ENCODE results near the gene LENEP. TPM values are rescaled to one million over a fixed set of nuclear protein-coding genes. Genes with fewer than 3 reads are reported as not detected.
A peak's percentile ranks its signal among the peaks of the same experiment; 100 is the strongest.

The LENEP gene
- total and polyA plus RNA-seq, 2 of the 8 experiments (the other 6 are each of a cell fraction or from before 2014, with no cell fraction given): 1.3 TPM; not detected in 1

- H3K79me1 ChIP-seq (ENCODE audit: low read depth, low read length): peaks cover 7% of the 10 kb centered on the region; the same call in 1 of the 2 replicates
- TF ChIP-seq RXRA (IDR thresholded peaks at IDR 0.05; ENCODE audit: insufficient read depth, low read depth, low read length) (no peak), POLR2AphosphoS5 (IDR thresholded peaks at IDR 0.05; ENCODE audit: low read depth, low read length) (no peak), CTBP2 (IDR thresholded peaks at IDR 0.05; ENCODE audit: borderline replicate concordance, insufficient read depth, insufficient read length, low read length) (no peak), MAX (IDR thresholded peaks at IDR 0.05) (no peak), ASH2L (IDR thresholded peaks at IDR 0.05; ENCODE audit: low read length) (no peak), SP2 (IDR thresholded peaks at IDR 0.05; ENCODE audit: low read length) (no peak), HDAC6 (IDR thresholded peaks at IDR 0.05; ENCODE audit: low read depth, low read length) (no peak), EP300 (IDR thresholded peaks at IDR 0.05; ENCODE audit: borderline replicate concordance in 1 of 2, low read depth in 2 of 2, low read length in 2 of 2) (no peak), MAFK (IDR thresholded peaks at IDR 0.05; ENCODE audit: low read depth, low read length) (no peak), CBX5 (IDR thresholded peaks at IDR 0.05; ENCODE audit: low read depth, low read length) (no peak)
- TF ChIP-seq, protein P1, sequence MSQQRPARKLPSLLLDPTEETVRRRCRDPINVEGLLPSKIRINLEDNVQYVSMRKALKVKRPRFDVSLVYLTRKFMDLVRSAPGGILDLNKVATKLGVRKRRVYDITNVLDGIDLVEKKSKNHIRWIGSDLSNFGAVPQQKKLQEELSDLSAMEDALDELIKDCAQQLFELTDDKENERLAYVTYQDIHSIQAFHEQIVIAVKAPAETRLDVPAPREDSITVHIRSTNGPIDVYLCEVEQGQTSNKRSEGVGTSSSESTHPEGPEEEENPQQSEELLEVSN (IDR thresholded peaks at IDR 0.05): no peak
Observed at GRCh38 chr1:155013632-155014031, 20.2 kb downstream of the LENEP start.

More at GRCh38 chr1:155013632-155014031, 20.2 kb downstream of the LENEP start:
- Histone ChIP-seq H2AK5ac (ENCODE audit: low read depth, low read length) (no peak overlapping the region), H2BK15ac (ENCODE audit: low read length) (peak overlapping the region; percentile 98; the same call in 1 of the 2 replicates), H3K23me2 (ENCODE audit: low read depth, low read length) (no peaks in the 10 kb centered on the region; the same call in 1 of the 2 replicates), H3K27me3 (replicated peaks in 1 of 4; ENCODE audit: control insufficient read depth in 3 of 4, extremely low read depth in 1 of 4, insufficient read depth in 3 of 4, low read length in 3 of 4) (no peaks in the 10 kb centered on the region), H3K9me3 (ENCODE audit: insufficient read depth in 2 of 2, low read depth in 1 of 2, low read length in 1 of 2) (no peaks in the 10 kb centered on the region), H3K18ac (ENCODE audit: extremely low read depth, low read length) (no peak overlapping the region), H3K27ac (ENCODE audit: low read depth, low read length) (no peak overlapping the region), H3K23ac (ENCODE audit: insufficient read length) (no peak overlapping the region), H3K4ac (replicated peaks; ENCODE audit: insufficient read length, low read depth, low read length) (no peak overlapping the region), H2BK12ac (ENCODE audit: low read depth, low read length) (0 out of 2 replicates have a peak overlapping the region, but pooled peaks have one; percentile 39), H4K91ac (replicated peaks; ENCODE audit: insufficient read length, low read length) (no peak overlapping the region), H4K20me1 (replicated peaks in 1 of 2; ENCODE audit: control insufficient read depth in 1 of 2, insufficient read depth in 2 of 2, low read length in 2 of 2) (no peaks in the 10 kb centered on the region), H4K5ac (ENCODE audit: insufficient read length, low read depth, low read length) (no peak overlapping the region), H2BK120ac (replicated peaks; ENCODE audit: low read depth, low read length) (no peak overlapping the region), H2AFZ (ENCODE audit: low read length) (no peak overlapping the region), H3K9ac (replicated peaks in 1 of 4; ENCODE audit: extremely low read depth in 1 of 4, low read depth in 3 of 4, low read length in 3 of 4) (no peak overlapping the region), H2BK20ac (ENCODE audit: low read length) (no peak overlapping the region), H2BK5ac (ENCODE audit: low read depth, low read length) (no peak overlapping the region), H3K79me2 (ENCODE audit: control insufficient read depth in 1 of 2, insufficient read depth in 2 of 2, low read length in 2 of 2) (peaks cover 0 to 15% of the 10 kb centered on the region in 2 experiments; a peak in 2 of 4 replicates), H3K36me3 (ENCODE audit: control insufficient read depth in 2 of 4, insufficient read depth in 4 of 4, low read length in 3 of 4) (peaks cover 0 to 29% (median 13%) of the 10 kb centered on the region in 4 experiments; a peak in 4 of 8 replicates), H3K14ac (ENCODE audit: insufficient read length) (no peak overlapping the region), H4K8ac (ENCODE audit: extremely low read depth, insufficient read depth, low read length) (no peak overlapping the region), H3K4me3 (ENCODE audit: extremely low read depth in 1 of 4, insufficient read depth in 2 of 4, low read depth in 3 of 4, low read length in 4 of 4) (no peak overlapping the region), H3K56ac (replicated peaks; ENCODE audit: insufficient read length, low read depth, low read length) (no peak overlapping the region), H3K4me1 (replicated peaks in 1 of 4; ENCODE audit: control insufficient read depth in 3 of 4, insufficient read depth in 4 of 4, low read length in 3 of 4) (peaks cover 8 to 43% (median 35%) of the 10 kb centered on the region in 4 experiments), H3K4me2 (ENCODE audit: insufficient read depth in 1 of 2, low read depth in 2 of 2, low read length in 2 of 2) (no peak overlapping the region)
- WGBS, 2 experiments (ENCODE audit: extremely low coverage in 1 of 2, insufficient coverage in 1 of 2, insufficient read length in 1 of 2, insufficient replicate concordance in 2 of 2, low coverage in 1 of 2, low lambda C conversion rate in 2 of 2, missing lambda C conversion rate in 1 of 2): 73% methylated on average over 2 of the region's 8 CpGs; no CpG with 5 or more reads in 1 of the 2 experiments
- FAIRE-seq (no peak), DNase-seq (ENCODE audit: low read depth in 1 of 2, low spot score in 2 of 2) (no peak)
- CTCF ChIA-PET (ENCODE audit: partially characterized antibody): interaction anchor here (0.7 to 18.6 kb wide), 5 partner anchors 16 to 49 kb away, joined by 3 to 354 read pairs (median 9); partner anchors contain the start of genes ADAM15, EFNA4, LENEP and ZBTB7B
- POLR2A ChIA-PET (ENCODE audit: partially characterized antibody): interaction anchor here (0.9 to 14.8 kb wide), 6 partner anchors 8 to 71 kb away, joined by 3 to 128 read pairs (median 23); partner anchors contain the start of genes CKS1B, FLAD1, LENEP and SHC1
